Tibial artery (tissue), 4 donors: ENCODE results near the gene OR11L1.

Source experiments
- DNase-seq, 2 donors: peaks; one replicate each; pipeline ENCODE4 v3.0.0-alpha.2; 2019
- H3K27ac ChIP-seq, 2 donors: fragments of 200-600 bp; sonication (generic) in 1 of 2; 1 replicate in 1 of 2; 2 replicates in 1 of 2; pipeline ENCODE4 v1.5.1; 2018 to 2019; ENCODE audit warnings: mild to moderate bottlenecking in 1 of 2
- H3K27me3 ChIP-seq, 2 donors: fragments of 200-600 bp; sonication (generic) in 1 of 2; one replicate each; pipeline versions ENCODE4 v1.5.1 to v1.6.0; 2016 to 2019
- H3K36me3 ChIP-seq, 3 donors: fragments of 200-600 bp; sonication (generic) in 2 of 3; one replicate each; pipeline ENCODE4 v1.5.1; 2016 to 2019; ENCODE audit warnings: mild to moderate bottlenecking in 2 of 3
- H3K4me1 ChIP-seq, 4 donors: fragments of 200-600 bp; sonication (generic) in 2 of 4; 1 replicate in 3 of 4; 2 replicates in 1 of 4; pipeline ENCODE4 v1.5.1; 2016 to 2019
- H3K4me3 ChIP-seq, 2 donors: fragments of 200-600 bp; sonication (generic) in 1 of 2; 1 replicate in 1 of 2; 2 replicates in 1 of 2; pipeline ENCODE4 v1.5.1; 2018 to 2019; ENCODE audit warnings: mild to moderate bottlenecking in 2 of 2
- H3K9me3 ChIP-seq, 3 donors: fragments of 200-600 bp; sonication (generic) in 1 of 3; one replicate each; pipeline ENCODE4 v1.5.1; 2016 to 2019
- CTCF ChIP-seq, 2 experiments: fragments of 200-600 bp in 1 of 2; fragments of 450-650 bp in 1 of 2; IDR thresholded peaks; one replicate each; pipeline ENCODE4 v1.5.1; 2017 to 2019; ENCODE audit warnings: antibody characterized with exemption in 2 of 2, mild to moderate bottlenecking in 1 of 2, moderate library complexity in 1 of 2
- intact Hi-C: fragments of 100-400 bp; cut with DNase I; formaldehyde crosslinking; loops from one replicate; pipeline ENCODE4 v1.15.0; 2023; ENCODE audit warnings: low total_unique reads

OR11L1 gene

GRCh38 chr1:247848346-247848745 lies 6.7 kb upstream of the OR11L1 start:
- intact Hi-C loops = no loop called here
- Histone ChIP-seq H3K9me3 (no peaks in the 10 kb centered on the region), H3K36me3 (no peaks in the 10 kb centered on the region), H3K27me3 (no peaks in the 10 kb centered on the region), H3K4me1 (no peaks in the 10 kb centered on the region), H3K4me3 (no peak overlapping the region), H3K27ac (no peak overlapping the region)
- DNase-seq = no peak
- no peak for TF ChIP-seq CTCF (IDR thresholded peaks at IDR 0.05)

GRCh38 chr1:247845693-247846017 lies 4.0 kb upstream of the OR11L1 start:
- Histone ChIP-seq H3K4me3 (no peak overlapping the region), H3K27ac (no peak overlapping the region), H3K9me3 (no peaks in the 10 kb centered on the region), H3K36me3 (no peaks in the 10 kb centered on the region), H3K27me3 (no peaks in the 10 kb centered on the region), H3K4me1 (no peaks in the 10 kb centered on the region)
- intact Hi-C loops = no loop called here
- no peak for DNase-seq
- no peak for TF ChIP-seq CTCF (IDR thresholded peaks at IDR 0.05)

- H3K27ac ChIP-seq = no peak overlapping the region
- H3K36me3 ChIP-seq = no peaks in the 10 kb centered on the region
- no peak for DNase-seq
- intact Hi-C loops = no loop called here
- H3K4me3 ChIP-seq = no peak overlapping the region
- H3K9me3 ChIP-seq = no peaks in the 10 kb centered on the region
- no peaks in the 10 kb centered on the region for H3K27me3 ChIP-seq
- no peaks in the 10 kb centered on the region for H3K4me1 ChIP-seq
- no peak for TF ChIP-seq CTCF (IDR thresholded peaks at IDR 0.05)
Observed at GRCh38 chr1:247845011-247845692, 3.5 kb upstream of the OR11L1 start.

- Histone ChIP-seq H3K4me3 (no peak overlapping the region), H3K36me3 (no peaks in the 10 kb centered on the region), H3K27ac (no peak overlapping the region), H3K9me3 (no peaks in the 10 kb centered on the region), H3K4me1 (no peaks in the 10 kb centered on the region), H3K27me3 (no peaks in the 10 kb centered on the region)
- intact Hi-C loops = no loop called here
- DNase-seq = no peak
- no peak for TF ChIP-seq CTCF (IDR thresholded peaks at IDR 0.05)
Observed at GRCh38 chr1:247843411-247843810, 1.7 kb upstream of the OR11L1 start.

- no peaks in the 10 kb centered on the region for H3K27me3 ChIP-seq
- no peak for TF ChIP-seq CTCF (IDR thresholded peaks at IDR 0.05)
- H3K4me3 ChIP-seq = no peak overlapping the region
- DNase-seq = no peak
- H3K36me3 ChIP-seq = no peaks in the 10 kb centered on the region
- no peak overlapping the region for H3K27ac ChIP-seq
- intact Hi-C loops = no loop called here
- H3K4me1 ChIP-seq = no peaks in the 10 kb centered on the region
- no peaks in the 10 kb centered on the region for H3K9me3 ChIP-seq
Observed at GRCh38 chr1:247840818-247841217, 878 bp downstream of the OR11L1 start.

- intact Hi-C loops = no loop called here
- Histone ChIP-seq H3K27ac (no peak overlapping the region), H3K36me3 (no peaks in the 10 kb centered on the region), H3K9me3 (no peaks in the 10 kb centered on the region), H3K4me3 (no peak overlapping the region), H3K4me1 (no peaks in the 10 kb centered on the region), H3K27me3 (no peaks in the 10 kb centered on the region)
- no peak for TF ChIP-seq CTCF (IDR thresholded peaks at IDR 0.05)
- DNase-seq = no peak
Observed at GRCh38 chr1:247833601-247834000, 8.1 kb downstream of the OR11L1 start.
